SW 1271 (cell line): ENCODE results near the gene CTNNBIP1.

Experiments used
- DNase-seq, 2 experiments: peaks; one replicate each; lab custom pipeline; 2025; lab: John Stamatoyannopoulos, UW

The CTNNBIP1 gene

DNA sequence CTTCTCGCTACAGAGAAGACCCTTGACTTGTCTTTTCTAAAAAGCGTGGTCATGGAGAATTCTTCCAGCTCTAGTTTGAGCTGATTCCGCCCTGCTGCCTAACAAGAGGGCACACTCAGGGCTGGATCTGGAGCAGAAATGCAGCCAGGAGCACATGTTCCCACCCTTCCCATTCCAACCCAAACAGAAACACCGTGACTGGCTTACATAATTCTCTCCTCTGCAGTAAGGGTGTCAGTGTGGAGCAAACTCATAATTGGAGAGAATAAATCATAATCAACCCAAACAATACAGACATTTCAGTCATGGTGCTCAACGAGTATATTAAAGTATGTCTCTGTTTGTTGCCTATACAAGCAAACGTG, 34.5 kb downstream of the CTNNBIP1 start:
- DNase-seq, result no peak

DNA sequence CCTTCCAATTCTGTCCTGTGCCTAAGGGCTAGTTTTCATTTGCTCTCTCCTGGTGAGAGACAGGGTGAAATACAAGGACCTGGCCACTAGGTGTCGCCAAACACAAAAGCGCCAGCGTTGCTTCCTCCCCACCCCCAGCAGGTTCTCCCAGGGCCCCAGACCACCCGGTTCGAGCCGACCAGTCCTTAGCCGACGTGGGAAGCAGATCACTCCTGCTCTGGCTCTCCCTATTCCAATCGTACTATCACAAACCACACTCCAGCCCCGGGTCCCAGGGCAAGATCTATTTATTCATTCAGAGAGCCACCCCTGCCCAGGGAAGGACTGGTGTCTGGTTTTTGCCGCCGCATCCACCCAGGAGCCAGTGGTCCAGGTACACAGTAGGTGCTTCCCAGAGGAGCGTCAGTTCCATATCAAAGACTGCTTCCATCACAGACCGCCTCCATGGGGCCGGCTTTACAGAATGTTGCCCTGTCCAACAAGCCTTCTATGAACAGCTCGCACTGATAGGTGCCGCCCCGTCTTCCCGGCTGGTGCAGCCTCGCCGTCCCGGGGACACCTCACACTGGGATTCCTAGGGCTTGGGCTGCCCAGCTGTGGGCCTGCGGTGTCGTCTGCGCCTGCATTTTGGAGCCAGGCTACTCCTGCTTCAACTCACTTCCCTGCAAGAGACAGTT, 35.0 kb downstream of the CTNNBIP1 start:
- peak in 1 of 2 experiments; percentile 18 for DNase-seq

DNA sequence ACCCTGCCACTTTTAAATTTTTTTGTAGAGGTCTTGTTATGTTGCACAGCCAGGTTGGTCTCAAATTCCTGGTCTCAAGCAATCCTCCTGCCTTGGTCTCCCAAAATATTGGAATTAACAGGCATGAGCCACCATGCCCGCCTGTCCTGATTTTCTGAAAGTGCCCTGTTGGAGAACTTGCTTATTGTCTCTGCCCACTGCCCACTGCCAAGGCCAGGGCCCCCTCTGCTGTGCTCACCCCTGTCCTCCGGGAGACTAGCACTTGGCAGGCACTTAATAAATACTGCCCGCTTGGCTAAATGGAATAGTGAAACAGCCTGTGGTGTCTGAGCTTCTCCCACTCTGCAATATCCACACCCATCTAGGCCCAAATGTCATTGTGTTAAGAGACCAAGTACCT, 35.7 kb downstream of the CTNNBIP1 start:
- no peak for DNase-seq

DNA sequence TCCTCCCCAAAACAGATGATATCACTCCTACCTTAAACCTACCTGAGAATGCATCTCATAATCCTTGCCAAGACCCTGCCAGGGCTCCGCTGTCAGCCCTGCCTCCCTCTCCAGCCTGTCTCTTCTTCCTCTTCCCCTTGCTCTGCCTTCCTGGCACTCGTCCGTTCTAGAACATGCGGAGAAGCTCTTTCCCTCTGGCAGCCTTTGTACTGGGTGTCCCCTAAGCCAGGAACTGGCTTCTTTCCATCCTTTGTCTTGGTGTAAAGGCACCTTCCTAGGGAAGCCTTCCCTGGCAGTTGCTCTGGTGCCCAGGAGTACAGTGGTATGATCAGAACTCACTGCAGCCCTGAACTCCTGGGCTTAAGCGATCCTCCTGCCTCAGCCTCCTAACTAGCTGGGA, 36.1 kb downstream of the CTNNBIP1 start:
- no peak for DNase-seq

DNA sequence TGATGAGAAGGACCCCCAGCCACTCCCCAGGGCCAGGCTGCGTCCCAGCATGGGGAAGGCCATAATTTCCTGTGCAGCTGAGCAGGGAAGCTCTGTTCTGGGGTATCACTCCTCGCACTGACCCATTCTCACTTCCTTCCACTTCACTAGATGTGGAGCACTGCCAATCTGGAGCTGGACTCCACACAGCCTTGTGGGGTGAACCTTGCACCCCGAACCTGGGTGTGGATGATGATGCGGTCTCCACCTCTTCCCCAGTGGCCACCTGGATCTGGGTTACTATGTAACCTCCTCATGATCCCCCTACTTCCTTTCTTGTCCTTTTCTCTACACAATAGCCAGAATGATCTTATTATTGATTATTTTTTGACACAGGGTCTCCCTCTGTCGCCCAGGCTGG, 36.7 kb downstream of the CTNNBIP1 start:
- no peak for DNase-seq

DNA sequence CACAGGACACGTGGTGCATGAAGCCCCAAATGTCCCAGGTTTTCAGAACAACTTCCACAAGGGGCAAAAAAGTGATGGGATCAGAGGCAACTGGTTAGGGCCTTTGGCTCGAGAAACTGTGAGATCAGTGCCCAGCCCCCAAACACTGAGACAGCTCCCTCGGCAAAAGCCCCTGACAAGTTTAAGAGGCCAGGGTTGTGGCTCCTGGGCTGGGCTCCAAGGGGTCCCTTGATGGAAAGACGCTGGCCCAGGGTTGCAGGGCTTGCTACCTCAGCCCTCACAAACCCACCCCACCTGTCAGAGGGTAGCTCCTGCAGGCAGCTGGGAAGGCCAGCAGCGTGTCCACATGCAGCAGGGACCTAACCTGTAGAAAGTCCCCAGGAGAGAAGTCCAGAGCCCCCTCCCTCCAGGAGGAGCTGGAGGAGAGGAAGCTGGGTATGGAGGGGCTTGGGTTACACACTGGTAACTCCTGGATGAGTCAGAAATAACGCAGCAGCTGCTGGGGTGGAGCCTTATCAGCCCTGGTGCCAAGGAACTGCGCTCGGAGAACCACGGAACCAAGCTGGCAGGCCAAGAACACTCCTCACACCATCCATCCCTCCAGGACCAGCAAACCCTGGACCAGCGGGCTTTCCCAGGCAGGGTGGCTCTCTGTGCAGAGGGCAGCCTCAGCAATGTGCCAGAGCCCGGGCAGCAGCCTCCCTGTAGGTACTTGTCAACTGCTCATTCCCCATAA, 37.5 kb downstream of the CTNNBIP1 start:
- no peak for DNase-seq

DNA sequence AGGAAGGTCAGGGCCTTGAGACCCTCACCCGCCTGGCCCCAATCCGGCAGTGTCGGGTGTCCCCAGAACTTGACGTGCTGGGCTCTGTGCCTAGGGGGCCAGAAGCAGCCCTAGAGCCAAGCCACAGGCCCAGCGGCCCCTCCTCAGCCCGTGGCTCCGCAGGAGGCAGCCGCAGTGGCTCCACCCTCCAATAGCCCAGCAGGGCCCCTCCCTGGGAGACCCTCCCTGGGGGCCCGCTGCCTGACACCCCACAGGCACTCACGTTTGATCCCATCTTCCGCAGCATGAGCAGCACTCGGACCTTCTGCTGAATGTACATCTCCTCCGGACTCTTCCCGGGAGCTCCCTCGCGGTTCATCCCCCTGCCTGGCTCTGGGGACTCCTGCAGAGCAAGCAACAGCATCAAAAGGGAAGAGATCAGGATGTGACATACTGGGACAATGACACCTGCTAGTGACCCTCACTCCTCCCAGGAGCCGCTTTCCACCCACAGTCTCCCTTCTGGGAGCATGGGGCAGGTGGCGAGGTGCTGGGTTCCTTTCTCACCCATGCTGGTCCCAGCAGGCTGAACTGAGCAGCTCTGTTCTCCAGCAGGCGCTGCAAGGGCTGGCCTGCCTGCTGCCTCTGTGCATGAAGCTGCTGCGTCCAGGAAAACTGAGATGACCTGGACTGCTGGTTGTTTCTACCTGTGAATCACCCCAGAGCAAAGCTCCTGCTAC, 38.2 kb downstream of the CTNNBIP1 start:
- DNase-seq, result no peak

DNA sequence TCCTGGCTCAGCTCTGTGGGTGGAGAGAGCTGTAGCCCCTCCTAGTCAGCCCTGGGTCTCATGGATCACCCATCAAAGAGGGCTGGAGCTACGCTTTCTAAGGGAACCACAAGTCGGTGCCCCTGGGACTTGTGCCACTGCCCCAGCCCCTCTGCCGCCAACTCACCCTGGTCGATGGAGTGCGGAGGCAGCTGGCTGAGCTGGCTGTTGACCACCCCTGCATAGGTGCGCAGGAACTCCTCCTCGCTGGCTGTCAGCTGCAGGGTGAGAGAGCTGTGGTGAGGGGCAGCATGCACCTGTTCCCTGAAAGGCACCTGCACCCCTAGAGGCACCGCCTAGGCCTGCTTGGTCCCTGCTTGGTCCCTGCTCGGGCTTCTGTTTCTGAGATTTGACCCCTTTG, 39.0 kb downstream of the CTNNBIP1 start:
- no peak for DNase-seq

DNA sequence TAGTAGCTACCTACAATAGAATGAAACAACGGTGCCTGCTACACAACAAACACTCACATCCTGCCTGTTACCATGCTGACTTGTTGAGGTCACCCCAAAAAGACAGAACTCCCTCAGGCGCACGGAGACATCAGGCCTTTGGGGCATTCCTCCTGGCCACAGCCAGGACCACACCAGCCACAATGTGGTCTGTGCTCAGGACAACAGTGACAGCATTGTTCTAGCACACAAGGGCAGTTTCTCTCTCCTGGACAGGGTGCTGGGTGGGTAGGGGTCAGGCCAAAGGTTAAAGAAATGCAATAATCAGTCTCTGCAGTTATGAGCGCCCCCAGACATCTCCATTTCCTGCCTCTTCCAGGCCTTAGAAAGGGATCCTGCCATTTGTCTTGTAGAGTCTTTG, 39.5 kb downstream of the CTNNBIP1 start:
- no peak for DNase-seq

DNA sequence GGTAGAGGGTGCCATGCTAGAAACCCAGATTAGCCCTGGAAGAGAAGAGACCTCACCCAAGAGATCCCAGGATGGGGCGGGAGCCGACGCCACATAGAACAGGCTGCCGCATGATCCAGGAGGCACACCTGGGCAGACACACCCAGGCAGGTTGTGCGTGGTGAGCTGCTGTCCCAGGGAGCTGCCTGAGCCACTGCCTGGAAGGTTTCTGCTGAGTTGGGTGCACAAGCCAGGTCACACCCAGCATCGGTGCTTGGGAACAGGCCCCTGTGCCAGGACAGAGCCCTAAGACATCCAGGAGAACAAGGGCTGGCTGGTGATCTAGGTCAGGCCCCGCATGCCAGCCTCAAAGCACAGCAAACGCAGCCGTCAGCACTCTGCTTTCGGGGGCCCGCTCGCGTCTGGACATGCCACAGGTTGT, 40.2 kb downstream of the CTNNBIP1 start:
- no peak for DNase-seq

DNA sequence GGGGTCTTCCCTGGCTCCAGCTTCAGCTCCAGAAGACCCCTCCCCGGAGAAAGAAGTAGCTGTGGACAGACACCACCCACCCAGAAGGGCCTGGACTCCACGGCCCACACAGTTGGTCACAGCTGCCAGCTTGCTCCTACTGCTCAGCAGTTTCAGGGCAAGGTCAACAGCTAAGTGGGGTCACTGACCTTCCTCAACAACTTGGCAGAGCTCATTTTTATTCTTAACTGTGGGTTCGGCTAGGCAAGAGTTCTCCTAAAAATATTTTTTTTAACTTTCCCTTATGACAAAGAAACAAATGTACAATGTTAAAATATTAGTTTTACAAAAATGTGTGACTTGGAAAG, 41.9 kb downstream of the CTNNBIP1 start:
- DNase-seq, result no peak

DNA sequence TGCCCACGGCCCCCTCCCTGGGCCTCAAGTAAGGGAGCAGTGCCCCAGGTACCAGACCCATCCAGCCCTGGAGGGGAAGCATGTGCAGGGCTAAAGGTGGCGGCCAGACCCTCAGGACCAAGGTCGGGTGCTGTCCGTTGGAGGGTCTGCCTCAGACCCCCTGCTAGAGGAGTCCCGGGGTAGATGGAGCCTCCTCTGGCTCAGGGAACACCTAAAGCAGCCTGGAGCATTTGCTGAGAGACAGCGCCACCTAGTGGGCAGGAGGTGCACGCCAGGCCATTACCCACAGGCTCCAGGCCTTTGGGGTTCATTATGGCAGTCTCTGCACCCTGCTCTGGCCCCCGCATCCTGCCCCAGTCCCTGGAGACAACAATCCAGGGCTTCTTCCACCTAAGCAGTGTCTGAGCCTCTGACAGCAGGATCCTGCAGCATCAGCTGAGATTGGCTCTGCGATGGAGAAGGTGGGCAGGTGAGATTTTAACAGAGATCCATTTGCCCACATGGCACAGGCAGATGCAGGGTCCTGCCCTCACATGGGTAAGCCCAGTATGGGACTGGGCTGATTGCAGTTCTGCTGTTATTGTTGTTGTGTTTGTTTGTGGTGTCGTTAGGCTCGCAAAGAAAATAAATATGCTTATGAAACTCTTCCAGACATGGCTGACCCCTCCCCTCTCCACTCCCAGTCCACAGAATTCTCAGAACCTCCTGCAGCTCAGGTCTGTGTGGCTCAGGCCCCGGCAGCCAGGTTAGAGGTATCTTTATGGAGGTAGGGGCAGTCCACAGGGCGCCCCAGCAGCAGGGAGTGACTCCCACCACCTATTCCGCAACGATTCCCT, 42.4 kb downstream of the CTNNBIP1 start:
- DNase-seq, result peak in 1 of 2 experiments; percentile 20

DNA sequence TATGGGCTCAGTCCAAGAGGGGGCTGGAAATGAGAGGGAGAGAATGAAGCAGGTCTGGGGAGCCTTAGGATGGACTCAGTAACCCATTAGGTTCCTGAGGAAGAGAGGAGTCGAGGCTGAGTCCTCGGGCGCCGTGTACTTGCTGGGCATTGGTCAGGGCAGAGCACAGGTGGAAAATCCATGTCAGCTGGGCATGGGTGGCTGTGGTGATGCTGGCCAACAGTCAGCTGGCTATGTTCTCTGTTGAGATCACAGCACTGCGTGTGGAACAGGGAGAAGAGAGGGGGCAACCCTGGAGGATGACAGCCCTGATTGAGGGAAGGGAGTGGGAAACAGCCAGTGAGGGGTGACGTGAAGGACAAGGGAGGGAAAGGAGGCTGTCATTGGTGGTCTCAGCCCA, 43.2 kb downstream of the CTNNBIP1 start:
- DNase-seq, result no peak

DNA sequence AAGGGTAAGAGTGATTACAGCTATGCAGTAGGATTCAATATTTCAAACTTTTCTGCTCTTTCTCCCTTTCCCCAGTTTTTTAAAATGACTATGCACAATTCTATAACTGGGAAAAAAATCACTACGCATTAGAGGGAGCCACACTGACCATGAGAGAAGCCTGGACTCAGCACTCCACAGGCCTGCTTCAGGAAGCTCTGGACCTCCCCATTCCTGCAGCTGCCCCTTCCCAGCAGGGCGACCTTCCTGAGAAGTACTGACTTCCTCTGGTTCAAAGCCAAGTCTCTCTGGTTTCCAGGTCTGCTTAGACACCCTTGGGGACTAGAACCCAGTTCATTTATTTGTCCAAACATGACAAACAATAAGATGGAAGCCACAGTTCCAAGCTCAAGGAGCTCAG, 44.3 kb downstream of the CTNNBIP1 start:
- no peak for DNase-seq

DNA sequence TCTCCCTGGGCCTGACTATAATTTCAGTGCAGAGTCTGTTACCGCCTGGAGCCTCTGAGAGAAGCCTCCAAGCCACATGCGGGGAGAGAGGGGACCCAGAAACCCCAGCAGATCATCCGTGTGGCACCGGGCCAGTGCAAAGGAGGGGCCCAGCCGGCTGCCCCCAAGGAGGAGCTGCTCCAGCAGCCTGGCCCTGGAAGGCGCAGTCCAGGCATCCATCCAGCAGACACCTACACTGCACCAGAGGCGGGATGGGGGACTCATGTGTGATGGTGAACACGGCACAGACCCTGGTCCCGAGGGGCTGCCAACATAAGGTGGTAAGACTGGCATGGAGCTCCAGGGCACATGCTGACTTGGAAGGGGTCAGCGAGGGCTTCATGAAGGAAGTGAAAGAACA, 46.7 kb downstream of the CTNNBIP1 start:
- no peak for DNase-seq

DNA sequence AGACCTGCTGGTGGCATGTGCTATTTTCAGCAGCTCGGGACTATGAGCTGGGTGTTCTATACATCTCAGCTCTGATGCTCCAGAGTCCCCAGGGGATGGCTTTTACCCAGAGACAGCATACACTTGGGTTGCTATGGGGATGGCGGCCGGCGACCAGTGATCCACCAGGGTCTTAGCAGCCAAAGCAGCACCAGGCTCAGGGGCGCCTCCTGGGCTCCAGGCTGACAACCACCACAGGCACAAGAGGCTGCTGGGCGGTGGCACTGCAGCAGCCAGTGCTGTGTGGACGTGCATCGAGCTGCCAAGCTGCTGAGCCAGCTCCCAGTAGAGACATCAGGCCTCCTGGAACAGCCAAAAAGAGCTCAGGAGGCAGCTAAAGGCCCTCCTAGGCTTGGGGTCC, 48.7 kb downstream of the CTNNBIP1 start:
- no peak for DNase-seq

DNA sequence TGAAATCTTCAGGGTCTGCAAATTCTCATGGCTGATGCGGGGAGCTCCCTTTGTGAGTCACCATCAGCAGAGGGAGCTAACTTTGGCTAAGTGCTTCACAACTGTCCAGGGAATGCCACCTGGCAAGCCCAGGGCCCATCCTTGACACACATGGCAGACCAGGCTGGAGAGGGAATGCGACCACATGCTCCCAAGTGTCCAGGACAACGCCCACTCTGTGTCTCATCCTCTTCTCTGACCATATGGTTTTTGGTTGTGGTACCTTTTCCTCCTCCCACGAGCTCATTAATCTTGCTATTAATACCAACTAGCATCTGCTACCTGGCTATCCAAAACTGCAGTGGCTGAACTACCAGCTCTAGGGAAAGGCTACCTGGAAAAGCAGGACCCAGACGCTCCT, 49.2 kb downstream of the CTNNBIP1 start:
- no peak for DNase-seq

DNA sequence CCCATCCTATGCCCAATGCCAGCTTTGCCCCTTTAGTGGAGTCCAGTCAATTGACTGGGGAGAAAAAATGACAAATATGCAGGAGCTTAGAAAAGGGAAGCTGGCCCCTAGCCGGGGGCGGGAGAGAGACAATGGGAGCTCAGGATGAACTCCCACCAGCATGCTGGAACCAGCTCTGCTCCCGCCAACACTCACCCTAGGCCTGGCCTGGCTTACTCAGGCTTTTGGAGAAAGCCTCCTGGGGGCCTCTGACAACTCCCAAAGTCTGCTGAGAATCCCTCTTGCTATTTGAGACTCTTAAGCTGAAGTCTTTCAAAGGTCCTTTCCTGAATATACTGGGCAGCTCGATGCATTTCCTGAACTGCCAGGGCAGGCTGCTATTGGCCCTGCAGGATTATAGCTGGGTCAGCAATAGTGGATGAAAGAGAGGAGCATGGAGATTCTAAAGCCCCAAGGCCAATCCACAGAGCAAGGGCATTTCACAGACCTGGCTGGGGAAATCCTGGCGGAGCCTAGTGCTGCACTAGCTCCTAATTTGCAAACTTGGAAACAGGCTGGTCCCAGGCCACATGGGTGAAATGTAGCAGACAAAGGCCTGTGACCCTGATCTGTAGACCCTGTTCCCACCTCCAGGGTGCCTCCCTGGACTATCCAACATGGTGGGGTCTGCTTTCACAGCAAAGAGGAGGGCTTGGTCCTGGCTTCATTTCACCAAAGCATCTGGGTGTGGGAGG, 50.6 kb downstream of the CTNNBIP1 start:
- no peak for DNase-seq

DNA sequence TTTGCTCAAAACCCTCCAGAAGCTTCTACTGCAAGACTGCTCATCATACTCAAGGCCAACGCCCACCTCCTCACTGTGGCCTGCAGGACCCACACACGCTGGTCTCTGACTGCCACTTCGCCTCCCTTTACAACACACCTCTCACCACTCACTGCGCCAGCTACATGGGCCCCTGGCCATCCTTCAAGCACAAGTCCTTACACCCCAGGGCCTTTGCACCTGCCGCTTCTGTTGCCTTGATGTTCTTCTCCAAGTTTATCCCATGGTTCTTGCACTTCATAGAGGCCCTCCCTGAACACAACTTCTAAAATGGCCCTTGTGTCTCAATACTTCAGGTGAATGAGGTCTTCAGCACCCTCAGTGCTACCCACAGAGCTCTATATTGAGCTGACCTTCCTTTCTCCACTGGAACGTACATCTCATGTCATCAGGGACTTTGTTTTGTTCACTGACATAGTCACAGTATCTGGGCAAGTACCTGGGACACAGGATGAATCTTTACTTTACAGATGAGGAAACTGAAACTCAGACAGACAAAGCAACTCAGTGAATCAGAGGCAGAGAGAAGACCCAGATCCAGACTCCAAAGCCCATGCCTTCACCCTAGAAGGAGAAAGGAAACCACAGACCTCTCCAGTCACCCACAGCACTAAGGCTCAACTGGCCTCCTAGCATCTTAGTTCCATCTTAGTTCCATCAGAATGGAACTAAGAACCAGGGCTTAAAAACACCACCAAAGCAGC, 51.6 kb downstream of the CTNNBIP1 start:
- DNase-seq, result no peak

DNA sequence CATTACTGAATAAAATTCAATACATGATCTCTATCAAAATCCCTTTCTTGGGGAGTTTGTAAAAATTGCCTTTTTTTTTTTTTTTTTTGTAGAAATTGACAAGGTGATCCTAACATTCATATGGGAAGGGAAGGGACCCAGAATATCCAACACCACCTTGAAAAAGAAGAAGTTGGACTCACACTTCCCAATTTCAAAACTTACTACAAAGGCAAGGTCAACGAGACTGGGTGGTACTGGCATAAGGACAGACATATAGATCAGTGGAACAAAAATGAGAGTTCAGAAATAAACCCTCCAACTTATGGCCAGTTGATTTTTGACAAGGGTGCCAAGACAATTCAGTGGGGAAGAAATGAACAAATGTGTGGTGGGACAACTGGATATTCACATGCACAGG, 54.9 kb downstream of the CTNNBIP1 start:
- no peak for DNase-seq

DNA sequence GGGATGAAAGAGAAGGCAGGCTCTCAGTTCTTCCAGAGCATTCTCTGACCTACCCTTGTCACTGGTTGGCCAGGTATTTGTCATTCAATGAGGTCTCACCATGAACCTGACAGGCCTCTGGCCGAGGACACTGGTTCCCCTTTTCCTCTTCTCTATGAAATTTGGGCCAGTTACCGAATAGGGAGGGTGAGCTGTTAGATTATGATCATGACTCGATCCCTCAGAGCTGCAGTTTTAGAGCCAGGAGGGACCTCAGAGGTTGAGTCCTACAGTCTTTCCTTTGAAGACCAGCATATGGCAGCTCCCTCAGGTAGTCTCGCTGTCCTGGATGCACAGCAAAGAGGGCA, 56.8 kb downstream of the CTNNBIP1 start:
- no peak for DNase-seq
